ENCODE measurements around the gene IMPG1.
"Not testable (repeated sequence)": the region's sequence is repeated elsewhere in the genome, so short reads cannot be mapped to it uniquely, and the experiment has no call there.

IMPG1 gene

DNA sequence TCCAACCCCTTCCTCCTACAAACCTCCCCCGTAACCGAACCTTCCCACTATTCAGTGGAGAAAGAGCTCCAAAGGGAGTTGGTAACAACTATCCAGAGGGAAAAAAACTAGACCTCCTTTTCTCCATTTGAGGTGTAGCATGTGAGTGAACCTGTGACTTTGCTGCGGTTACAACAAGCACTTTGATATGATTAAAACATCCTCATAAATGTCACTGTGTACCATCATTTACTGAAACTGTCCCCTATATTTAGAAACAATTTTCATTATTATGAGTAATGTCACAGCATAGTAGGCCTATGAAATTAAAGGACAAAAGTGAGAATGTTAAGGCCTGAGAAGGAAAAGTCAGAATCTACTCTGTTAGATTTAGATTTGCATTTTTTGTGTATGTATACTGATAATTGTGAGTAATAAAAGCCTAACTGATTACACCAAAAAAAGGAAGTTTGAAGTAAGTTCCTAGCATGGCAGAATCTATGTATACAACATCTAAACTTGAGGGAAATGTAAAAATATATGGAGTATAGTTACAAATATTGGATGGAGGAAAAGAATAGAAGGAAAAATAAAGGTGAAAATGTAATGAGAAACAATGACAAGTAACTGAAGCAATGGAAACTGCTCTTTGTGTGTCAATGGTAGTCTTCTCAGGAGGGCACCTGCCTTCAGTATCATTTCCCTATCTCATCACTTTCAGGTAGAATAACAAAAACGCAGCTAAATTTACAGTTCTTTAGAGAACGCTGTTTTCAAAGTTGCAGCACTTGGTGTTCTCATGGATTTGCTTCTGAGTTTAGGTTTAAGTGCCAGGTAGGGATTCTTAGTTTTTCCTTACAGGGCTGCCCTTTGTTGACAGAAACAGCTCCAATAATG lies 145.9 kb downstream of the IMPG1 start:
- DNase-seq (ENCODE audit: low read depth): no peak
- no peak overlapping the region for H3K4me3 ChIP-seq (ENCODE audit: low read depth, low read length)
- TF ChIP-seq, protein P1, sequence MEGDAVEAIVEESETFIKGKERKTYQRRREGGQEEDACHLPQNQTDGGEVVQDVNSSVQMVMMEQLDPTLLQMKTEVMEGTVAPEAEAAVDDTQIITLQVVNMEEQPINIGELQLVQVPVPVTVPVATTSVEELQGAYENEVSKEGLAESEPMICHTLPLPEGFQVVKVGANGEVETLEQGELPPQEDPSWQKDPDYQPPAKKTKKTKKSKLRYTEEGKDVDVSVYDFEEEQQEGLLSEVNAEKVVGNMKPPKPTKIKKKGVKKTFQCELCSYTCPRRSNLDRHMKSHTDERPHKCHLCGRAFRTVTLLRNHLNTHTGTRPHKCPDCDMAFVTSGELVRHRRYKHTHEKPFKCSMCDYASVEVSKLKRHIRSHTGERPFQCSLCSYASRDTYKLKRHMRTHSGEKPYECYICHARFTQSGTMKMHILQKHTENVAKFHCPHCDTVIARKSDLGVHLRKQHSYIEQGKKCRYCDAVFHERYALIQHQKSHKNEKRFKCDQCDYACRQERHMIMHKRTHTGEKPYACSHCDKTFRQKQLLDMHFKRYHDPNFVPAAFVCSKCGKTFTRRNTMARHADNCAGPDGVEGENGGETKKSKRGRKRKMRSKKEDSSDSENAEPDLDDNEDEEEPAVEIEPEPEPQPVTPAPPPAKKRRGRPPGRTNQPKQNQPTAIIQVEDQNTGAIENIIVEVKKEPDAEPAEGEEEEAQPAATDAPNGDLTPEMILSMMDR (IDR thresholded peaks at IDR 0.05; ENCODE audit: low read depth, low read length): no peak
- TF ChIP-seq POLR2A (IDR thresholded peaks at IDR 0.05; ENCODE audit: extremely low read depth, insufficient read length) (no peak), MYC (IDR thresholded peaks at IDR 0.05; ENCODE audit: low read depth, low read length) (no peak)
- TF ChIP-seq, protein P2, sequence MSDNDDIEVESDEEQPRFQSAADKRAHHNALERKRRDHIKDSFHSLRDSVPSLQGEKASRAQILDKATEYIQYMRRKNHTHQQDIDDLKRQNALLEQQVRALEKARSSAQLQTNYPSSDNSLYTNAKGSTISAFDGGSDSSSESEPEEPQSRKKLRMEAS (IDR thresholded peaks at IDR 0.05; ENCODE audit: low read depth, low read length): no peak

DNA sequence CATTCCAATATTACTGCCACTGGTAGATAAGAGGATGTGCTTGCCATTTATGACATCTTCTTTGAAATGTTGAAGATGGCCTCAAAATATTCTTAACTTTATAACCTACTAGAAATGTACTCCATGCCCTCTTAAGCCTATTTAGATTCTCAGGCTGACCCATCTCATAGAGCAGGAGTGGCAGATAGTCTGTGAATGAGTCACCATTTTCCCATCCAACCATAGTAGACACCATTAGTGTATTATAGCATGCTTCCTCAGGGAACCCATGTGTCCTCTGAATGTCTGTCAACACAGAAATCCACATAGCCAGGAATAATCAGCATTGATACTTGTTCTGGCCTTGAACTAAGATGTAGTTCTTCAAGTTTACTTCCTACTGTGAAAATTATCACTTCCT lies 150.2 kb downstream of the IMPG1 start:
- TF ChIP-seq MYC (IDR thresholded peaks at IDR 0.05; ENCODE audit: low read depth, low read length) (no peak), POLR2A (IDR thresholded peaks at IDR 0.05; ENCODE audit: extremely low read depth, insufficient read length) (no peak)
- TF ChIP-seq, protein P2 (IDR thresholded peaks at IDR 0.05; ENCODE audit: low read depth, low read length): no peak
- TF ChIP-seq, protein P1 (IDR thresholded peaks at IDR 0.05; ENCODE audit: low read depth, low read length): no peak
- H3K4me3 ChIP-seq (ENCODE audit: low read depth, low read length): no peak overlapping the region
- DNase-seq (ENCODE audit: low read depth): no peak

DNA sequence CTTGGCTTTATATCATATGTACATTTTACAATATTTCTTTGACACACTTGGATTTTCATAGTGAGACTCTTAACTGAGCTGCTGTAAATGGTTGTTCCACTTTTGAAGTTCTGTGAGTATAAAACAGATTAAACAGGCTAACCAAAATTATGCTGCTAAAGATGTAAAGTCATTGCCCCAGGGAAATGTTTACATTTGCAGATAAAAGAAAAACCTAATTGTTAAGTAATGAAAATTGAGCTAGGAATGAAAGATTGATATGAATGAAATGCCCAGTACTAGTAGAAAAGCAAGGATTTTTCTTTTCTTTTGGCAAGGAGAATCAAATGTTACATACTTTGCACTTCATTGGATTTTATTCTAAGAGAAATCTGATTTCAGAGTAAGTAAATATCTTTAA lies 159.4 kb downstream of the IMPG1 start:
- TF ChIP-seq POLR2A (IDR thresholded peaks at IDR 0.05; ENCODE audit: extremely low read depth, insufficient read length) (no peak), MYC (IDR thresholded peaks at IDR 0.05; ENCODE audit: low read depth, low read length) (no peak)
- TF ChIP-seq, protein P2 (IDR thresholded peaks at IDR 0.05; ENCODE audit: low read depth, low read length): no peak
- TF ChIP-seq, protein P1 (IDR thresholded peaks at IDR 0.05; ENCODE audit: low read depth, low read length): no peak
- DNase-seq (ENCODE audit: low read depth): no peak

DNA sequence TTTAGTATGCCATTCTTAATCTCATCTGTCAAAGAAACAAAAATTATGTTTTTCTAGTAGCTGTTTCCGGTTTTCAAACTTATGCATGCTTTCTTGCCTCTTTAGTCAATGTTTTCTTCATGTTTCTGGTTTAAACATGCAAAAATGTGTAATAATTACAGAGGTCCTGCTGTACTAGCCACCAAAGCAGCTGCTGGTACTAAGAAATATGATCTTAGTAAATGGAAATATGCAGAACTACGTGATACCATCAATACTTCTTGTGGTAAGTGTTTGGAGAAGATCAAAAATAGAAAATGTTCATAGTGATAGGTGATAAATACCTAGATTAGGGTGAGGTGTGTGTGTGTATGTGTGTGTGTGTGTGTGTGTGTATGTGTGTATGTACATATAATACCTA lies 165.0 kb downstream of the IMPG1 start:
- no peak overlapping the region for H3K4me3 ChIP-seq (ENCODE audit: low read depth, low read length)
- DNase-seq (ENCODE audit: low read depth): no peak

More for the DNA sequence above, 159.4 kb downstream of the IMPG1 start:
- no peak overlapping the region for H3K4me3 ChIP-seq (ENCODE audit: low read depth, low read length)

DNA sequence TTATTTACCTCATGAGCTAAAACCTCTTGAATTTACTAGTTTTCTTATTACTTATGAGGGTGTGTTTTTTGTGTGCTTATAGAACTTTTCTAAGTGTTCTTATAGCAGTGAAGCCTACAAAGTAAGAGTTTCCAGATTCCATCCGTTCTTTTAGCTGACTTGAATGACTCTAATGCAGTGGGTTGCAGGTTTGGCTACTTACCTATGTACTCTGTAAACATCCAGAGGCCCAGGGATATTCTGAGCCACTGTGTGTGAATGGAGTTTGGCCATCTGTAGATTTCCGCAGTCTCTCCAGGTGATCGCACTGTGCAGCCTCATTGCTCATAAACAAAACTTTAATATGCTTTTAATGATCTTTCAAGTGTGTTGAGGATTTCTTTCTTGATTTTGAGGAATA lies 165.6 kb downstream of the IMPG1 start:
- no peak for DNase-seq (ENCODE audit: low read depth)
- H3K4me3 ChIP-seq (ENCODE audit: low read depth, low read length): no peak overlapping the region
- TF ChIP-seq MYC (IDR thresholded peaks at IDR 0.05; ENCODE audit: low read depth, low read length): no peak
- no peak for TF ChIP-seq POLR2A (IDR thresholded peaks at IDR 0.05; ENCODE audit: extremely low read depth, insufficient read length)
- TF ChIP-seq, protein P2 (IDR thresholded peaks at IDR 0.05; ENCODE audit: low read depth, low read length): no peak

More for the DNA sequence above, 165.0 kb downstream of the IMPG1 start:
- TF ChIP-seq POLR2A (IDR thresholded peaks at IDR 0.05; ENCODE audit: extremely low read depth, insufficient read length) (no peak), MYC (IDR thresholded peaks at IDR 0.05; ENCODE audit: low read depth, low read length) (no peak)
- TF ChIP-seq, protein P2 (IDR thresholded peaks at IDR 0.05; ENCODE audit: low read depth, low read length): no peak
- TF ChIP-seq, protein P1 (IDR thresholded peaks at IDR 0.05; ENCODE audit: low read depth, low read length): no peak

DNA sequence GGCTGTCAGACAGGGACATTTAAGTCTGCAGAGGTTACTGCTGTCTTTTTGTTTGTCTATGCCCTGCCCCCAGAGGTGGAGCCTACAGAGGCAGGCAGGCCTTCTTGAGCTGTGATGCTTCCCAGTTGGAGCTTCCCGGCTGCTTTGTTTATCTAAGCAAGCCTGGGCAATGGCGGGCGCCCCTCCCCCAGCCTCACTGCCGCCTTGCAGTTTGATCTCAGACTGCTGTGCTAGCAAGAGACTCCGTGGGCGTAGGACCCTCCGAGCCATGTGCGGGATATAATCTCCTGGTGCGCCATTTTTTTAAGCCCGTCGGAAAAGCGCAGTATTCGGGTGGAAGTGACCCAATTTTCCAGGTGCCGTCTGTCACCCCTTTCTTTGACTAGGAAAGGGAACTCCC lies 167.3 kb downstream of the IMPG1 start:
- not testable (repeated sequence) for H3K4me3 ChIP-seq (ENCODE audit: low read depth, low read length)

DNA sequence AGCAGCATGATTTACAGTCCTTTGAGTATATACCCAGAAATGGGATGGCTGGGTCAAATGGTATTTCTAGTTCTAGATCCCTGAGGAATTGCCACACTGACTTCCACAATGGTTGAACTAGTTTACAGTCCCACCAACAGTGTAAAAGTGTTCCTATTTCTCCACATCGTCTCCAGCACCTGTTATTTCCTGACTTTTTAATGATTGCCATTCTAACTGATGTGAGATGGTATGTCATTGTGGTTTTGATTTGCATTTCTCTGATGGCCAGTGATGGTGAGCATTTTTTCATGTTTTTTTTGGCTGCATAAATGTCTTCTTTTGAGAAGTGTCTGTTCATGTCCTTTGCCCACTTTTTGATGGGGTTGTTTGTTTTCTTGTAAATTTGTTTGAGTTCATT lies 172.2 kb downstream of the IMPG1 start:
- not testable (repeated sequence) for DNase-seq (ENCODE audit: low read depth); H3K4me3 ChIP-seq (ENCODE audit: low read depth, low read length)

More for the DNA sequence above, 167.3 kb downstream of the IMPG1 start:
- DNase-seq (ENCODE audit: low read depth): not testable (repeated sequence)
